ENCODE measurements around the gene NRIP1. TPM values are rescaled to one million over a fixed set of nuclear protein-coding genes. Genes with fewer than 3 reads are reported as not detected.

NRIP1 gene
- total RNA-seq, 1 donor from 2014 or later: 72.1 TPM

GRCh38 chr21:15004721-15005370 lies 60.0 kb downstream of the NRIP1 start:
- Mint-ChIP-seq H3K27me3 (ENCODE audit: unreplicated experiment) (no peaks in the 10 kb centered on the region), H3K9me3 (ENCODE audit: unreplicated experiment) (no peaks in the 10 kb centered on the region), H3K4me3 (ENCODE audit: unreplicated experiment) (no peak overlapping the region), H3K27ac (ENCODE audit: unreplicated experiment) (no peak overlapping the region), H3K4me1 (ENCODE audit: unreplicated experiment) (peaks cover 38% of the 10 kb centered on the region), H3K36me3 (ENCODE audit: low read depth, unreplicated experiment) (peaks cover 3% of the 10 kb centered on the region)
- no peak for DNase-seq (ENCODE audit: low spot score)
- TF ChIP-seq CTCF (IDR thresholded peaks at IDR 0.05; ENCODE audit: unreplicated experiment): no peak

GRCh38 chr21:15003463-15004135 lies 61.2 kb downstream of the NRIP1 start:
- peaks cover 3% of the 10 kb centered on the region for H3K36me3 Mint-ChIP-seq (ENCODE audit: low read depth, unreplicated experiment)
- no peak overlapping the region for H3K4me3 Mint-ChIP-seq (ENCODE audit: unreplicated experiment)
- H3K27me3 Mint-ChIP-seq (ENCODE audit: unreplicated experiment): no peaks in the 10 kb centered on the region
- peaks cover 38% of the 10 kb centered on the region for H3K4me1 Mint-ChIP-seq (ENCODE audit: unreplicated experiment)
- TF ChIP-seq CTCF (IDR thresholded peaks at IDR 0.05; ENCODE audit: unreplicated experiment): no peak
- DNase-seq (ENCODE audit: low spot score): no peak
- no peaks in the 10 kb centered on the region for H3K9me3 Mint-ChIP-seq (ENCODE audit: unreplicated experiment)
- no peak overlapping the region for H3K27ac Mint-ChIP-seq (ENCODE audit: unreplicated experiment)

GRCh38 chr21:15001857-15002606 lies 62.8 kb downstream of the NRIP1 start:
- Mint-ChIP-seq H3K9me3 (ENCODE audit: unreplicated experiment) (no peaks in the 10 kb centered on the region), H3K36me3 (ENCODE audit: low read depth, unreplicated experiment) (no peaks in the 10 kb centered on the region), H3K4me3 (ENCODE audit: unreplicated experiment) (no peak overlapping the region), H3K27ac (ENCODE audit: unreplicated experiment) (no peak overlapping the region), H3K27me3 (ENCODE audit: unreplicated experiment) (no peaks in the 10 kb centered on the region), H3K4me1 (ENCODE audit: unreplicated experiment) (peaks cover 26% of the 10 kb centered on the region)
- DNase-seq (ENCODE audit: low spot score): no peak
- no peak for TF ChIP-seq CTCF (IDR thresholded peaks at IDR 0.05; ENCODE audit: unreplicated experiment)

GRCh38 chr21:15001113-15001512 lies 63.7 kb downstream of the NRIP1 start:
- Mint-ChIP-seq H3K27me3 (ENCODE audit: unreplicated experiment) (no peaks in the 10 kb centered on the region), H3K4me1 (ENCODE audit: unreplicated experiment) (peaks cover 17% of the 10 kb centered on the region), H3K9me3 (ENCODE audit: unreplicated experiment) (no peaks in the 10 kb centered on the region), H3K36me3 (ENCODE audit: low read depth, unreplicated experiment) (no peaks in the 10 kb centered on the region), H3K4me3 (ENCODE audit: unreplicated experiment) (no peak overlapping the region), H3K27ac (ENCODE audit: unreplicated experiment) (no peak overlapping the region)
- DNase-seq (ENCODE audit: low spot score): no peak
- TF ChIP-seq CTCF (IDR thresholded peaks at IDR 0.05; ENCODE audit: unreplicated experiment): no peak
